SH-SY5Y (cell line): ENCODE results near the gene LRRTM3.

ENCODE experiments used
- GATA2 ChIP-seq: IDR thresholded peaks from 2 replicates; pipeline ENCODE4 v1.6.1; 2011; ENCODE audit warnings: mild to moderate bottlenecking, low read depth, low read length
- GATA3 ChIP-seq: IDR thresholded peaks from 2 replicates; pipeline ENCODE4 v1.6.1; 2011; ENCODE audit warnings: low read depth, mild to moderate bottlenecking, low read length, moderate library complexity

The LRRTM3 gene

GRCh38 chr10:67100951-67101350, 175.1 kb downstream of the LRRTM3 start:
- TF ChIP-seq GATA3 = no peak
- no peak for TF ChIP-seq GATA2

GRCh38 chr10:67107670-67108069, 181.8 kb downstream of the LRRTM3 start:
- TF ChIP-seq GATA3 (no peak), GATA2 (no peak)

GRCh38 chr10:67110286-67110685, 184.4 kb downstream of the LRRTM3 start:
- TF ChIP-seq GATA2 = no peak
- TF ChIP-seq GATA3 = no peak

- TF ChIP-seq GATA3 = no peak
- TF ChIP-seq GATA2 = no peak
Observed at GRCh38 chr10:67112765-67113164, 186.9 kb downstream of the LRRTM3 start.

- TF ChIP-seq GATA3 (no peak), GATA2 (no peak)
Observed at GRCh38 chr10:67114945-67115344, 189.1 kb downstream of the LRRTM3 start.

- no peak for TF ChIP-seq GATA2
- TF ChIP-seq GATA3 = no peak
Observed at GRCh38 chr10:67115972-67116371, 190.1 kb downstream of the LRRTM3 start.

- TF ChIP-seq GATA2 (no peak), GATA3 (no peak)
Observed at GRCh38 chr10:67119651-67120050, 193.8 kb downstream of the LRRTM3 start.

GRCh38 chr10:67127441-67127840, 201.6 kb downstream of the LRRTM3 start:
- TF ChIP-seq GATA2 (no peak), GATA3 (no peak)

- TF ChIP-seq GATA2 (no peak), GATA3 (no peak)
Observed at GRCh38 chr10:67140641-67141040, 214.8 kb downstream of the LRRTM3 start.

GRCh38 chr10:67141300-67141699, 215.5 kb downstream of the LRRTM3 start:
- no peak for TF ChIP-seq GATA3
- TF ChIP-seq GATA2 = no peak

GRCh38 chr10:67144530-67144929, 218.7 kb downstream of the LRRTM3 start:
- TF ChIP-seq GATA2 = no peak
- TF ChIP-seq GATA3 = no peak
